Suprapubic skin (tissue), 4 donors: ENCODE measurements around the gene USP54.

Experiments used
- EP300 ChIP-seq: sonication (generic); formaldehyde crosslinking; IDR thresholded peaks from one replicate; pipeline ENCODE4 v1.6.1; 2017; ENCODE audit warnings: antibody characterized with exemption
- POLR2A ChIP-seq, 2 donors: fragments of 450-650 bp; IDR thresholded peaks; one replicate each; pipeline ENCODE4 v1.6.1; 2017; ENCODE audit warnings: antibody characterized with exemption in 2 of 2, mild to moderate bottlenecking in 2 of 2, moderate library complexity in 2 of 2
- POLR2AphosphoS5 ChIP-seq, 3 donors: sonication (generic); formaldehyde crosslinking; IDR thresholded peaks; one replicate each; pipeline ENCODE4 v1.6.1; 2017; ENCODE audit warnings: antibody characterized with exemption in 3 of 3
- TF ChIP-seq, protein P1 (sequence below), 2 donors: fragments of 200-600 bp in 1 of 2; fragments of 450-650 bp in 1 of 2; sonication (generic) in 1 of 2; IDR thresholded peaks; one replicate each; pipeline ENCODE4 v1.5.1; 2016 to 2019; ENCODE audit warnings: antibody characterized with exemption in 2 of 2, mild to moderate bottlenecking in 1 of 2, moderate library complexity in 1 of 2

DNA sequence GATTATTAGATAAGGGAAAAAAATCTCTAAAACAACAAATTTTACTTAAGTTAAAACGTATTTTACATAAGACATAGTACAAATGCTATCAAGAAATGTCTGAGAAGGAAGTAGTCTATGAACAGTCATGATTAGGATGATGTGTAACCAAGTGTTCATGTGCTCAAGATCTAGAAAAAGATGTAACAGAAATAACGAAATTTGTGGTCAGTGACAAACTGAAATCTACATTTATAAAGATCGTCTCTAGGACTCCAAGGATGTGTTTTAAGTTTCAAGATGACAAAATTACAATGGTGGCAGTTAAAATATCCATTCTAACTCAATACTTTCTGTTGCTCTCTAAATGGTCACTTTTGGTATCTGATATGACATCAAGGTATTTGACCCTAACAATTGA lies 112.5 kb downstream of the USP54 start:
- no peak for TF ChIP-seq EP300
- TF ChIP-seq, protein P1, sequence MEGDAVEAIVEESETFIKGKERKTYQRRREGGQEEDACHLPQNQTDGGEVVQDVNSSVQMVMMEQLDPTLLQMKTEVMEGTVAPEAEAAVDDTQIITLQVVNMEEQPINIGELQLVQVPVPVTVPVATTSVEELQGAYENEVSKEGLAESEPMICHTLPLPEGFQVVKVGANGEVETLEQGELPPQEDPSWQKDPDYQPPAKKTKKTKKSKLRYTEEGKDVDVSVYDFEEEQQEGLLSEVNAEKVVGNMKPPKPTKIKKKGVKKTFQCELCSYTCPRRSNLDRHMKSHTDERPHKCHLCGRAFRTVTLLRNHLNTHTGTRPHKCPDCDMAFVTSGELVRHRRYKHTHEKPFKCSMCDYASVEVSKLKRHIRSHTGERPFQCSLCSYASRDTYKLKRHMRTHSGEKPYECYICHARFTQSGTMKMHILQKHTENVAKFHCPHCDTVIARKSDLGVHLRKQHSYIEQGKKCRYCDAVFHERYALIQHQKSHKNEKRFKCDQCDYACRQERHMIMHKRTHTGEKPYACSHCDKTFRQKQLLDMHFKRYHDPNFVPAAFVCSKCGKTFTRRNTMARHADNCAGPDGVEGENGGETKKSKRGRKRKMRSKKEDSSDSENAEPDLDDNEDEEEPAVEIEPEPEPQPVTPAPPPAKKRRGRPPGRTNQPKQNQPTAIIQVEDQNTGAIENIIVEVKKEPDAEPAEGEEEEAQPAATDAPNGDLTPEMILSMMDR (IDR thresholded peaks at IDR 0.05), result no peak
- TF ChIP-seq POLR2A (IDR thresholded peaks at IDR 0.05), result no peak
- no peak for TF ChIP-seq POLR2AphosphoS5 (IDR thresholded peaks at IDR 0.05)
